Neural cell (in vitro differentiated cells): ENCODE measurements around the gene VSTM2B. TPM values are rescaled to one million over a fixed set of nuclear protein-coding genes. Genes with fewer than 3 reads are reported as not detected.

ENCODE experiments used
- H2AFZ ChIP-seq: fragments of 200-600, 300-800 bp; sonication (generic), shearing (Covaris generic); 2 replicates; pipeline ENCODE4 v1.6.0; 2014; ENCODE audit warnings: low read depth, mild to moderate bottlenecking, antibody characterized with exemption, low read length, moderate library complexity
- H3F3A ChIP-seq: fragments of 200-600 bp; shearing (Covaris generic); 2 replicates; pipeline ENCODE4 v1.6.1; 2016; ENCODE audit warnings: mild to moderate bottlenecking, moderate library complexity, mixed read lengths, antibody characterized with exemption, low read length; ENCODE audit not compliant: insufficient read depth, poor library complexity, severe bottlenecking
- H3K27ac ChIP-seq: fragments of 200-600, 300-800 bp; sonication (generic), shearing (Covaris generic); 2 replicates; pipeline ENCODE4 v1.5.1; 2014; ENCODE audit warnings: mild to moderate bottlenecking, low read length, moderate library complexity
- H3K27me3 ChIP-seq: fragments of 300-800, 200-600 bp; sonication (generic), shearing (Covaris generic); 2 replicates; pipeline ENCODE4 v1.6.0; 2014; ENCODE audit warnings: mild to moderate bottlenecking, low read depth, low read length, moderate library complexity; ENCODE audit not compliant: insufficient read depth
- H3K36me3 ChIP-seq: fragments of 300-800, 200-600 bp; sonication (generic), shearing (Covaris generic); 2 replicates; pipeline ENCODE4 v1.5.1; 2014; ENCODE audit warnings: mild to moderate bottlenecking, antibody characterized with exemption, low read length, moderate library complexity; ENCODE audit not compliant: insufficient read depth
- H3K4me2 ChIP-seq: fragments of 300-800, 200-600 bp; sonication (generic), shearing (Covaris generic); 2 replicates; pipeline ENCODE4 v1.6.0; 2014; ENCODE audit warnings: mild to moderate bottlenecking, low read length
- H3K4me3 ChIP-seq: fragments of 300-800, 200-600 bp; sonication (generic), shearing (Covaris generic); 2 replicates; pipeline ENCODE4 v1.5.1; 2014; ENCODE audit warnings: mild to moderate bottlenecking, low read length, moderate library complexity
- H3K79me2 ChIP-seq: fragments of 200-600 bp; shearing (Covaris generic); replicated peaks from 2 replicates; pipeline ENCODE4 v1.6.0; 2014; ENCODE audit warnings: mild to moderate bottlenecking, low read length, moderate library complexity; ENCODE audit not compliant: insufficient read depth
- H3K9ac ChIP-seq: fragments of 300-800, 200-600 bp; sonication (generic), shearing (Covaris generic); 2 replicates; pipeline ENCODE4 v1.6.1; 2016; ENCODE audit warnings: mild to moderate bottlenecking, low read length, mixed read lengths
- H3K9me2 ChIP-seq: fragments of 200-600 bp; shearing (Covaris generic); 2 replicates; pipeline ENCODE4 v1.6.1; 2016; ENCODE audit warnings: mild to moderate bottlenecking, low read length, mixed read lengths; ENCODE audit not compliant: insufficient read depth
- H3K9me3 ChIP-seq: fragments of 200-600, 300-800 bp; sonication (generic), shearing (Covaris generic); 2 replicates; pipeline ENCODE4 v1.6.1; 2016; ENCODE audit warnings: mild to moderate bottlenecking, mixed run types, low read length, moderate library complexity, mixed read lengths
- H4K20me1 ChIP-seq: fragments of 200-600 bp; shearing (Covaris generic); 2 replicates; pipeline ENCODE4 v1.6.1; 2016; ENCODE audit warnings: mild to moderate bottlenecking, mixed run types; ENCODE audit not compliant: insufficient read depth
- EP300 ChIP-seq: fragments of 450-650 bp; conservative IDR thresholded peaks from 2 replicates; pipeline ENCODE4 v1.6.1; 2014; ENCODE audit warnings: antibody characterized with exemption, mild to moderate bottlenecking, moderate library complexity; ENCODE audit not compliant: poor library complexity, severe bottlenecking
- EZH2 ChIP-seq: fragments of 200-600, 300-800 bp; shearing (Covaris generic), sonication (generic); IDR thresholded peaks from 2 replicates; pipeline ENCODE4 v1.6.1; 2014; ENCODE audit warnings: antibody characterized with exemption, low read length, borderline replicate concordance, mild to moderate bottlenecking; ENCODE audit not compliant: insufficient read depth, poor library complexity, severe bottlenecking
- MXI1 ChIP-seq: fragments of 450-650 bp; conservative IDR thresholded peaks from 2 replicates; pipeline ENCODE4 v1.6.1; 2014; ENCODE audit warnings: antibody characterized with exemption, mild to moderate bottlenecking; ENCODE audit not compliant: poor library complexity, severe bottlenecking
- POLR2AphosphoS5 ChIP-seq: IDR thresholded peaks from 2 replicates; pipeline ENCODE4 v1.6.1; 2012
- RAD21 ChIP-seq: fragments of 450-650 bp; conservative IDR thresholded peaks from 2 replicates; pipeline ENCODE4 v1.6.1; 2014; ENCODE audit warnings: antibody characterized with exemption, mild to moderate bottlenecking, moderate library complexity
- SMC3 ChIP-seq: fragments of 450-650 bp; conservative IDR thresholded peaks from 2 replicates; pipeline ENCODE4 v1.6.1; 2014; ENCODE audit warnings: antibody characterized with exemption, mild to moderate bottlenecking, moderate library complexity; ENCODE audit not compliant: poor library complexity
- TAF1 ChIP-seq: IDR thresholded peaks from 2 replicates; pipeline ENCODE4 v1.6.1; 2012; ENCODE audit warnings: low read depth
- polyA plus RNA-seq: library from polyadenylated mRNA; depleted of rRNA; stranded (reverse); fragments of >200 nt; gene quantifications from 2 replicates; pipeline ENCODE4 v1.2.3, GENCODE V29; 2014
- TF ChIP-seq, protein P1 (sequence below): IDR thresholded peaks from 2 replicates; pipeline ENCODE4 v1.6.1; 2012; ENCODE audit warnings: borderline replicate concordance
- TF ChIP-seq, protein P2 (sequence below): fragments of 450-650 bp; IDR thresholded peaks from 2 replicates; pipeline ENCODE4 v1.5.1; 2014; ENCODE audit warnings: antibody characterized with exemption, mild to moderate bottlenecking, moderate library complexity; ENCODE audit not compliant: poor library complexity, severe bottlenecking

The VSTM2B gene
- polyA plus RNA-seq, 1 donor from 2014 or later, result 24.4 TPM

DNA sequence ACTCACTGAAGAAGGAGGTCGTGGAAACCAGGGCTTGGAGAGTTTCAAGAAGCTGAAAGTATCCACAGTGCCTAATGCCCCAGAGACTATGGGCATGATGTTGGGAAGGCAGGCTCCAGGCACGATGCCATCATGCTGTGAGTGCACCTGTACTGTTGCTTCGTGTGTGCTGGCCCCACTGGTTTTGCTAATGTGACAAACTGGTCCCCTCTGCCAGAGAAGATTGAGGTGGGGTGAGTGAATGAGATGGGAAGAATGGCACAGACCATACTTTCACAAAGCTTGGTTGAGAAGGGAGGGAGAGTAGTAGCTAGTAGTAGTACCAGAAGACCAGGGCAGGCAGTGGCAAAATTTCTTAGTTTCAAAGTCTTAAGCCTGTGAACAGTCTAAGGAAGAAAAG lies 61.3 kb downstream of the VSTM2B start:
- Histone ChIP-seq H3K27ac (no peak overlapping the region), H3K4me2 (no peak overlapping the region), H2AFZ (no peak overlapping the region), H3K9me3 (no peaks in the 10 kb centered on the region), H3K4me3 (no peak overlapping the region), H3F3A (no peaks in the 10 kb centered on the region), H3K79me2 (no peaks in the 10 kb centered on the region), H3K36me3 (no peaks in the 10 kb centered on the region), H3K9ac (no peak overlapping the region), H3K27me3 (no peaks in the 10 kb centered on the region), H3K9me2 (no peaks in the 10 kb centered on the region), H4K20me1 (no peaks in the 10 kb centered on the region)
- TF ChIP-seq, protein P1, sequence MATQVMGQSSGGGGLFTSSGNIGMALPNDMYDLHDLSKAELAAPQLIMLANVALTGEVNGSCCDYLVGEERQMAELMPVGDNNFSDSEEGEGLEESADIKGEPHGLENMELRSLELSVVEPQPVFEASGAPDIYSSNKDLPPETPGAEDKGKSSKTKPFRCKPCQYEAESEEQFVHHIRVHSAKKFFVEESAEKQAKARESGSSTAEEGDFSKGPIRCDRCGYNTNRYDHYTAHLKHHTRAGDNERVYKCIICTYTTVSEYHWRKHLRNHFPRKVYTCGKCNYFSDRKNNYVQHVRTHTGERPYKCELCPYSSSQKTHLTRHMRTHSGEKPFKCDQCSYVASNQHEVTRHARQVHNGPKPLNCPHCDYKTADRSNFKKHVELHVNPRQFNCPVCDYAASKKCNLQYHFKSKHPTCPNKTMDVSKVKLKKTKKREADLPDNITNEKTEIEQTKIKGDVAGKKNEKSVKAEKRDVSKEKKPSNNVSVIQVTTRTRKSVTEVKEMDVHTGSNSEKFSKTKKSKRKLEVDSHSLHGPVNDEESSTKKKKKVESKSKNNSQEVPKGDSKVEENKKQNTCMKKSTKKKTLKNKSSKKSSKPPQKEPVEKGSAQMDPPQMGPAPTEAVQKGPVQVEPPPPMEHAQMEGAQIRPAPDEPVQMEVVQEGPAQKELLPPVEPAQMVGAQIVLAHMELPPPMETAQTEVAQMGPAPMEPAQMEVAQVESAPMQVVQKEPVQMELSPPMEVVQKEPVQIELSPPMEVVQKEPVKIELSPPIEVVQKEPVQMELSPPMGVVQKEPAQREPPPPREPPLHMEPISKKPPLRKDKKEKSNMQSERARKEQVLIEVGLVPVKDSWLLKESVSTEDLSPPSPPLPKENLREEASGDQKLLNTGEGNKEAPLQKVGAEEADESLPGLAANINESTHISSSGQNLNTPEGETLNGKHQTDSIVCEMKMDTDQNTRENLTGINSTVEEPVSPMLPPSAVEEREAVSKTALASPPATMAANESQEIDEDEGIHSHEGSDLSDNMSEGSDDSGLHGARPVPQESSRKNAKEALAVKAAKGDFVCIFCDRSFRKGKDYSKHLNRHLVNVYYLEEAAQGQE, result no peak
- TF ChIP-seq EZH2 (no peak), TAF1 (no peak), EP300 (no peak), RAD21 (no peak), MXI1 (no peak), SMC3 (no peak), POLR2AphosphoS5 (no peak)
- TF ChIP-seq, protein P2, sequence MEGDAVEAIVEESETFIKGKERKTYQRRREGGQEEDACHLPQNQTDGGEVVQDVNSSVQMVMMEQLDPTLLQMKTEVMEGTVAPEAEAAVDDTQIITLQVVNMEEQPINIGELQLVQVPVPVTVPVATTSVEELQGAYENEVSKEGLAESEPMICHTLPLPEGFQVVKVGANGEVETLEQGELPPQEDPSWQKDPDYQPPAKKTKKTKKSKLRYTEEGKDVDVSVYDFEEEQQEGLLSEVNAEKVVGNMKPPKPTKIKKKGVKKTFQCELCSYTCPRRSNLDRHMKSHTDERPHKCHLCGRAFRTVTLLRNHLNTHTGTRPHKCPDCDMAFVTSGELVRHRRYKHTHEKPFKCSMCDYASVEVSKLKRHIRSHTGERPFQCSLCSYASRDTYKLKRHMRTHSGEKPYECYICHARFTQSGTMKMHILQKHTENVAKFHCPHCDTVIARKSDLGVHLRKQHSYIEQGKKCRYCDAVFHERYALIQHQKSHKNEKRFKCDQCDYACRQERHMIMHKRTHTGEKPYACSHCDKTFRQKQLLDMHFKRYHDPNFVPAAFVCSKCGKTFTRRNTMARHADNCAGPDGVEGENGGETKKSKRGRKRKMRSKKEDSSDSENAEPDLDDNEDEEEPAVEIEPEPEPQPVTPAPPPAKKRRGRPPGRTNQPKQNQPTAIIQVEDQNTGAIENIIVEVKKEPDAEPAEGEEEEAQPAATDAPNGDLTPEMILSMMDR, result no peak

DNA sequence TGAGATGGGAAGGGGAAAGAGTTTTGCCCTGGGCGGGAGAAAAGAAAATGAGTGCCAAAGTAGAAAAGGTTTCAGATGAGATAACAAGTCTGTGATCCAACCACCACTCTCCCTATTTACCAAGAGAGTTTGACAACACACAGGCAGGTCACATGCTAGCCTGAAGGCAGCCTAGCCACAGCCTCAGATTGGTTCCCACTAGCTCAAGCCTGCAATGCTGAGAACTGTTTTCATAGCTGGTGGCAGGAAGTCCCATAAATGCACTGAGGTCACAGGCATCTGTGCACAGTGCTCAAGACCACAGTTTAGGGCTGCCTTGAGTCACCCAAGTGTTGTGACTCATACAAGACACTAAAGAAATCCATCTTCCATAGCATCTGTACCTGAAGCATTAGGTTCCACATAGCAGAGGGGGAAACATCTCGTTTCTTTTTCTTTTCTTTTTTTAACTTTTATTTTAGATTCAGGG lies 61.8 kb downstream of the VSTM2B start:
- Histone ChIP-seq H3K27me3 (no peaks in the 10 kb centered on the region), H3K4me3 (no peak overlapping the region), H3K9me2 (no peaks in the 10 kb centered on the region), H3K79me2 (no peaks in the 10 kb centered on the region), H3K36me3 (no peaks in the 10 kb centered on the region), H3K9ac (no peak overlapping the region), H4K20me1 (no peaks in the 10 kb centered on the region), H2AFZ (no peak overlapping the region), H3K9me3 (no peaks in the 10 kb centered on the region), H3K27ac (no peak overlapping the region), H3F3A (no peaks in the 10 kb centered on the region), H3K4me2 (no peak overlapping the region)
- TF ChIP-seq, protein P2, result no peak
